GM19023 (cell line): ENCODE data around the gene ELMO3.
A peak's percentile ranks its signal among the peaks of the same experiment; 100 is the strongest.

ENCODE experiments used
- ATAC-seq: cut with Tn5 transposase; IDR thresholded peaks from one replicate; pipeline ENCODE4 v1.9.1; 2021; ENCODE audit warnings: mild to moderate bottlenecking, moderate library complexity; ENCODE audit not compliant: unreplicated experiment

ELMO3 gene

GRCh38 chr16:67179421-67180080 is 19.4 kb upstream of the ELMO3 start:
- ATAC-seq = no peak

DNA sequence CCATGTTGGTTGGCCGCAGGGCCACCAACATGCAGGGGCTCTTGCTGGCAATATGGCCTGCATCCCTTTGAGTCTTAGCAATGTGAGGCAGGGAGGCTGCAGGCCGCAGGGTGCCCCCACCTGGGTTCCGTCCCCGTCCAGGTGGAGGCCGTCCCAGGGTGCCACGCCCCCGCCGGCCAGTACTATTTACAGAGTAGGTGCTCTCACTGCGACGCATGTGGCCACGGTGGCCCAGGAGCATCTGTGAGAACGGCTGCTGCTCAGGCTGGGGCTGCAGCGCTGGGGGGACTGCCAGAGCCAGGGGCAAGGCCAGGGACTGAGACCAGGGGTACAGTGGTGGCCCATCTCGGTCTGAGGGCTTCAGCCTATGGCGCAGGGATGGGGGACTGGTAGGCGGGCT is 18.8 kb upstream of the ELMO3 start:
- ATAC-seq = no peak

DNA sequence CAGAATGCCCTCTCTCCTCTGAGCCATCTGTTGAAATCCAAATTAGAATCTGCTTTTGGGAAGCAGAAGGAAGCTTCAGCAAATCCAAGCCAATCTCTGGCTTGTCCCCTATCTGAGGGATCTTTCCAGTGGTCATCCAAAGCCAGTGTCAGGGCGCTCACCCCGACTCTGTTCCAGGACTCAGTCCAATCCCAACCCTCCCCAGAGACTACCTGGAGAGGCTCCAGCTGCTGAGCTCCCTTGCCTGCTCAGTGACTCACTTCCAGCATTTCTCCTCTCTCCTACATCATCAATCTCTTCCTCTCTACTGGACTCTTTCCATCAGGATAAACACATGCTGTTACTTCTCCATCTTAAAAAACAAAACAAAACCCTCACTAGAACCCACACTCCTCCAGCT is 17.6 kb upstream of the ELMO3 start:
- ATAC-seq = no peak

GRCh38 chr16:67182288-67182687 is 16.6 kb upstream of the ELMO3 start:
- ATAC-seq = no peak

DNA sequence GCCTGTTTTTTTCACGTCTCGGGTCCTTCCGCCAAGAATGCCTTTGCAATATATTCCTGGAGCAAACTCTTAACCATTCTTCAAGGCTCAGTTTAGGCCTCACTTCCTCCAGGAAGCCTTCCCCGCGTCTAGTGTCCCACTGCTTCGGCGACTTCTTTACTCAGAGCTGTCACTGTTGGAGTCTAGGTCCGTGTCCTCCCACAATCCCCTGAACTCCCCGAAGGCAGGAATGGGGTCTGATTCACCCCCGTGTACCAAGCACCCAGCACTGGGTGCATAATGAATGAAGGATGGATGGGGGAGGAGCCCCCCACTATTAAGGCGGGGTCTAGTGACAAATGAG is 15.7 kb upstream of the ELMO3 start:
- no peak for ATAC-seq

DNA sequence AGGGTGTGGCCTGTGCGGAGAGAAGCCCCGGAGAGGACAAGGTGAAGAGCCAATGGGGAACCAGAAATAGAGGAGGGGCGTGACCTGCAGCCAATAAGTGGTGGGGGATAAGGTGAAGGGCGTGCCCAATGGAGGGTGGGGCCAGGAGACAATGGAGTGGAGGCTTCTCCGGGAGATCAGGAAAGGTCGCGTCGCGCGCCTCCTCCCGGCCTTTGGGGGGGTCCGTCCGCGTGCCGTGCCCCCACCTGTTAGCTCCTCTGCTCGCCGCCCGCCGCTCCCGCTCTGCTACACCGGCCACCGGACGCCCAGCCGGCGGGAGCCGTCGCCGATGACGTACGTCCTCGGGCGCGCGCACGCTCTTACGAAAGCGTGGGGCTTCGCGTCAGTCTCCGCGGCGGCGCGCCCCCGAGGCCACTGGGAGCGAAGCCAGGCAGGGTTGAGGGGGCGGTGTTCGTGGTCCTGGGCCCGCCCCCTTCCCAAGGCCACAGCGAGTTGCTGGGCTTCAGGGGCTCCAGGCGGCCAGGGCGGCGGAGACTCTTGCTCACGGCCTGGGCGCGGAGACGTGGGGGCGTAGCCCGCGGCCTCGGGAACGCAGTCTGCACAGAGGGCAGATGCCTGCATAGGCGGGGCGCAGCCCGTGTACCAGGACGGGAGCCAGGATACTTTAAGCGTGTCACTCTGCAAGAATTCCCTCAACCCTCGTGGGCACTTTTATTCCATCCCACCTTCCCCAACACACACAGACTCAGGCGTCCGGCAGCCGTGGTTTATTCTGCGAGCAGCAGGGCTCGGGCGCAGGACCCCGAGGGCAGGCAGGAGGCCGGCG is 15.1 kb upstream of the ELMO3 start, which contains the start of gene MATCAP1:
Gene MATCAP1, minus strand, starts transcription at position 337 of the 826 bp plus-strand sequence. CDS start 3,353 bp downstream, outside the sequence.
- ATAC-seq = peak; percentile 95

- no peak for ATAC-seq
Observed at GRCh38 chr16:67184453-67184994, 14.4 kb upstream of the ELMO3 start.

GRCh38 chr16:67184995-67185650 is 13.8 kb upstream of the ELMO3 start:
- no peak for ATAC-seq

- no peak for ATAC-seq
Observed at GRCh38 chr16:67185651-67186134, 13.2 kb upstream of the ELMO3 start.

- ATAC-seq = no peak
Observed at GRCh38 chr16:67186550-67186950, 12.4 kb upstream of the ELMO3 start.

DNA sequence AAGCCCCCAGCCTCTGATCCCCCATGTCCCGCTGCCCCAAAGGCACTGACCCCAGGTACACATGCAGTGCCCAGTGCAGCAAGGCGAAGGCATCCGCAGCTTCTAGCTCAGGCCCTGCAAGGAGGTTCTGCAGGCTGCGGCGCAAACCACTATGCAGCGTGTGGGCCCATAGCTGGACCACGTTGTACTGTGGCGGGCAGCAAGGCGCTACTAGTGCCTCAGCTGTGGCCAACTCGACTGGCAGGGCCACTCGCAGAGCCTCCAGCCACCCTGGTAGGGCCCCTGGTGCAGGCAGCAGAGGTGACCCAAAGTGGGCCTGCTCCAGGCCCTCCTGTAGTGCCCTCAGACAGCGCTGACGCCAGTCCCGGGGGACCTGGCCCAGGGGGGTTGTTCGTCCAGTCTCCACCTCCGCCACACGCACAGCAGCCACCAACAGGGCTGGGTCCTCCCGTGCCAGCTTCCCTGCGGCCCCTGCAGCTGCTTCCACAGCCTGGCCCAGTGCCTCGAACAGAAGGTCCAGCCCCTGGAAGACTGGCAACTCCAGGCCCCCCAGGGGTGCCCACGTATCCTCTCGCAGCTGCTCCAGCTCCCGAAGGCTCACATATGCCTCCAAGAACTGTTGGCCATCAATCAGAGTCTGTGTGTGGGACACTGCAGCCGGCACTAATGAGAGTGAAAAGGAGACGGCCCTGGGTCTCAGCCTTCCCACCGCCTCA is 11.6 kb upstream of the ELMO3 start:
- no peak for ATAC-seq

GRCh38 chr16:67188323-67188722 is 10.6 kb upstream of the ELMO3 start:
- ATAC-seq = no peak

DNA sequence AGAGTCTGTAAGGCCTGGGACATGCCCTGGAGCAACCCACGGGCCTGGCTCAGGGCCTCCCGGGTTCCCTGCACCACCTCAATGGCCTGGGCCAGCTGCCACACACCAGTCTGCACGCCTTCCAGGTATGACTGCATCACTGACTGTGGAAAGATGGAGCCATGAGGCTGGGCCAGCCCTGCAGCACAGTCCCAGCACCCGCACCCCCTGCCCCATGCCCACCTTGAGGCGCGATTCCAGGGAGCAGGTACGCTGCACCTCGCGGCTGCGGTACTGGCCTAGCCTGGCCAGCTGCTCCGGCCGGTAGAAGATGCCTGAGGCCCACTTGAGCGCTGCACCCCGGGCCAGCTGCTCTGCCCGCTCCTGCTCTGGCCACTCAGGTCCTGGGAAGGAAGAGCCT is 10.1 kb upstream of the ELMO3 start:
- no peak for ATAC-seq

- ATAC-seq = no peak
Observed at GRCh38 chr16:67190041-67190440, 8.9 kb upstream of the ELMO3 start, which contains the start of gene EXOC3L1. EXOC3L1 (minus strand) TSS chr16:67190136; CDS start chr16:67189676, 460 bp downstream.

DNA sequence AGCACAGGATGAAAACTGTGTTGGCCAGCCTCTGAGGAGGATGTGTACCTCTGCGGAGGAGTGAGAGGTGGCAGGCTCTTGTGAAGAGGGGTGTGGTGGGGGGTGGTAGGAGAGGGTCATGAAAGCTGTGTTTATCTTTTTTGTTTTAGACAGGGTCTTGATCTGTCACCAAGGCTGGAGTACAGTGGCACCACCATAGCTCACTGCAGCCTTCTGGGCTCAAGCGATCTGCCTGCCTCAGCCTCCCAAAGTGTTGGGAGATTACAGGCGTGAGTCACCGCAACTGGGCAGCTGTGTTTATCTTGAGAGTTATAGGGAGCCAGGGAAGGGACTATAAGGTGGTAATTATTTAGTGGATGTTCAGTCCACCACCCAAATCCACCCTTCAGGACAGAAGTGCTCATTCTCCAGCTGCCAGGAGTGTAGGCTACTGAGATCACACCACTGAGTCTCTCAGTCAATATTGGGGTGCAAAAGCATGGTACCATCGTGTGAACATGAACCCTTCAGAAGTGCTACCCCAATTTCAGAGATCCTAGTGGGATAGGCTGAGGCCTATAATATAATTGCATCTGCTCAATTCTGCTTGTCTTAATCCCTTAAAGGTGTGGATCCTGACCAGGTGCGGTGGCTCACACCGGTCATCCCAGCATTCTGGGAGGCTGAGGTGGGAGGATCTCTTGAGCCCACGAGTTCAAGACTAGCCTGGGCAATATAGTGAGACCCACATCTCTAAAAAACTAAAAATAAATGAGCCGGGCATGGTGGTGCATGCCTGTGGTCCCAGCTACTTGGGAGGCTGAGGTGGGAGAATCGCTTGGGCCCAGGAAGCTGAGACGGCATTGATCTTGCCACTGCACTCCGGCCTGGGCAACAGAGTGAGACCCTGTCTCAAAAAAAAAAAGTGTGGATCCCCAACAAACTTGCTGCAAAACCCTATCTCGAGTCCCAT is 8.2 kb upstream of the ELMO3 start:
- ATAC-seq = no peak

DNA sequence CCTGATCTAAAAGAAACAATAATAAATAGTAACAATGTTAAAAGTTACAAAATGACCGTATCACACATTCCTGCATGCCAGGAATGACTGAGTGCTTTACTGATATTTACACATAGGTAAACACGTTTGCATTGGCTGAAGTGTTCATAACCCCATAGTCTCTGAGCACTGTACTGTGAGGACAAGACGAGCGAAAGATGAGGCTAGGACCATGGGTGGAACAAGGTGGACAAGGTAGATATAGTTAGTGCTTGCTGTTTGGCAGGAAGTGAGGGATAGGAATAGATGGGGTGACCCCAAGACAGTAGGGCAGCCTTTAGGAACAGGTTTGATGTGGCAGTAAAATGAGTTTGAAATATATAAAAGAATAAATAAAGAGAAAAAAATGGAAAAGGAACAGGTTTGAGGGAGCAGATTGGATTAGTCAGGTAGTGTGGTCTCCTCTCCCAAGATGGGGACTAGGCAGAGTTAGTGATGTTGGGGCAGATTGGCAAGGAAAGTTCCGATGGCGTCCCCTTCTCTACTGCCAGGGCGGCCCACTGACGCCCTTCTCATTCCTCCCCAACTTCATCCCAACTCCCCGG is 7.4 kb upstream of the ELMO3 start:
- no peak for ATAC-seq

GRCh38 chr16:67191995-67192681 is 6.8 kb upstream of the ELMO3 start, which contains the start of gene E2F4:
E2F4 (plus strand) TSS chr16:67192155; CDS start chr16:67192228, 73 bp downstream.
- peak; percentile 89 for ATAC-seq

DNA sequence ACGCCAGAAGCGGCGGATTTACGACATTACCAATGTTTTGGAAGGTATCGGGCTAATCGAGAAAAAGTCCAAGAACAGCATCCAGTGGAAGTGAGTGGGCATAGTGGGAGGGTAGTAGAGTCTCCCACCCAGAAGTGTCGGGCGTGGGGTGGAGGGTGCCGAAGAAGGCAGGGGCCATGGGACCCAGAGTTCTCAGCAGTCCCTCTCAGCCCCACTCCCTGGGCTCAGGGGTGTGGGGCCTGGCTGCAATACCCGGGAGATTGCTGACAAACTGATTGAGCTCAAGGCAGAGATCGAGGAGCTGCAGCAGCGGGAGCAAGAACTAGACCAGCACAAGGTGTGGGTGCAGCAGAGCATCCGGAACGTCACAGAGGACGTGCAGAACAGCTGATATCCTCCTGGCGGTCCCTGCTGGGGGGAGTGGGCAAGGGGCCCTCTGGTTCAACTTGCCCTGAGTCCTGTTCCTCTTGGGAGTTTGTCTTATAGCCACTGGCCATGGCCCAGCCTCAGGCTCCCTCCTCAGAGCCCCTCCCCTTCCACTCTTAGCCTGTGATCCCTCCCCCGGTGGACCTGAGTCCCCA is 6.1 kb upstream of the ELMO3 start:
- no peak for ATAC-seq
